Muscle of leg (tissue), 11 donors: ENCODE measurements around the gene PPP1R36. TPM values are rescaled to one million over a fixed set of nuclear protein-coding genes. Genes with fewer than 3 reads are reported as not detected.

Experiments used
- DNase-seq: peaks from one replicate; pipeline ENCODE4 v3.0.0; 2013
- H3K27ac ChIP-seq: one replicate; pipeline ENCODE4 v1.5.1; 2013; ENCODE audit warnings: mild to moderate bottlenecking, low read length, control low read depth
- H3K27me3 ChIP-seq: one replicate; pipeline ENCODE4 v1.6.1; 2013; ENCODE audit warnings: low read length; ENCODE audit not compliant: control insufficient read depth, insufficient read depth
- H3K36me3 ChIP-seq: one replicate; pipeline ENCODE4 v1.6.1; 2013; ENCODE audit warnings: low read length; ENCODE audit not compliant: control insufficient read depth, insufficient read depth
- H3K4me1 ChIP-seq: one replicate; pipeline ENCODE4 v1.6.1; 2013; ENCODE audit warnings: low read length; ENCODE audit not compliant: control insufficient read depth, insufficient read depth
- H3K4me3 ChIP-seq: one replicate; pipeline ENCODE4 v1.5.1; 2013; ENCODE audit warnings: low read length, control low read depth
- H3K9me3 ChIP-seq: replicated peaks from 2 replicates; pipeline ENCODE4 v1.6.1; 2013; ENCODE audit warnings: low read depth, low read length; ENCODE audit not compliant: control insufficient read depth
- WGBS: methylation state at CpG from one replicate; pipeline ENCODE4 v1.1.5; 2013; ENCODE audit warnings: missing lambda C conversion rate; ENCODE audit not compliant: insufficient coverage; 5-methylcytosine and 5-hydroxymethylcytosine counted together
- polyA plus RNA-seq, 8 donors: library from polyadenylated mRNA; unstranded; fragments of 120-200 nt; gene quantifications; one replicate each; pipeline versions ENCODE4 v1.2.1 to v1.2.3, GENCODE V29; 2013; ENCODE audit warnings: inconsistent platforms in 1 of 8, low replicate concordance in 1 of 8; ENCODE audit not compliant: insufficient read length in 8 of 8, insufficient read depth in 1 of 8
- total RNA-seq: library from RNA; stranded (reverse); fragments of 120-200 nt; gene quantifications from one replicate; pipeline ENCODE4 v1.2.4, GENCODE V29; 2013

PPP1R36 gene
- total and polyA plus RNA-seq, 9 donors, result 0.29 to 0.83 (median 0.45) TPM

- H3K4me1 ChIP-seq, result peaks cover 2% of the 10 kb centered on the region
- H3K27me3 ChIP-seq, result no peaks in the 10 kb centered on the region
- no peaks in the 10 kb centered on the region for H3K36me3 ChIP-seq
- DNase-seq, result no peak
- 0% methylated on average over 1 of the region's 5 CpGs for WGBS
- no peak overlapping the region for H3K4me3 ChIP-seq
- H3K9me3 ChIP-seq, result no peaks in the 10 kb centered on the region
- H3K27ac ChIP-seq, result no peak overlapping the region
These were observed 32.1 kb downstream of the PPP1R36 start for GRCh38 chr14:64581817-64582216.

GRCh38 chr14:64584190-64584589, 34.4 kb downstream of the PPP1R36 start:
- H3K27ac ChIP-seq, result no peak overlapping the region
- H3K4me3 ChIP-seq, result no peak overlapping the region

GRCh38 chr14:64591809-64592208, 42.0 kb downstream of the PPP1R36 start:
- no peaks in the 10 kb centered on the region for H3K4me1 ChIP-seq
- no peaks in the 10 kb centered on the region for H3K9me3 ChIP-seq
- no peaks in the 10 kb centered on the region for H3K36me3 ChIP-seq
- WGBS, result 70% methylated on average over 2 of the region's 3 CpGs
- no peak overlapping the region for H3K27ac ChIP-seq
- no peaks in the 10 kb centered on the region for H3K27me3 ChIP-seq
- no peak overlapping the region for H3K4me3 ChIP-seq
- DNase-seq, result no peak

More at GRCh38 chr14:64584190-64584589, 34.4 kb downstream of the PPP1R36 start:
- no CpG with 5 or more reads among the region's 1 CpG for WGBS
- DNase-seq, result peak; percentile 54
- Histone ChIP-seq H3K27me3 (no peaks in the 10 kb centered on the region), H3K4me1 (peaks cover 2% of the 10 kb centered on the region), H3K9me3 (no peaks in the 10 kb centered on the region), H3K36me3 (no peaks in the 10 kb centered on the region)

- Histone ChIP-seq H3K27ac (no peak overlapping the region), H3K4me3 (no peak overlapping the region), H3K36me3 (no peaks in the 10 kb centered on the region), H3K9me3 (no peaks in the 10 kb centered on the region), H3K27me3 (no peaks in the 10 kb centered on the region), H3K4me1 (no peaks in the 10 kb centered on the region)
- DNase-seq, result no peak
- 90% methylated on average over 1 of the region's 2 CpGs for WGBS
These were observed 44.7 kb downstream of the PPP1R36 start for GRCh38 chr14:64594438-64594837.

- H3K27me3 ChIP-seq, result peaks cover 5% of the 10 kb centered on the region
- WGBS, result 29% methylated on average over 2 of the region's 4 CpGs
- no peak overlapping the region for H3K4me3 ChIP-seq
- no peaks in the 10 kb centered on the region for H3K36me3 ChIP-seq
- DNase-seq, result no peak
- H3K9me3 ChIP-seq, result no peaks in the 10 kb centered on the region
- no peak overlapping the region for H3K27ac ChIP-seq
- H3K4me1 ChIP-seq, result no peaks in the 10 kb centered on the region
These were observed 48.6 kb downstream of the PPP1R36 start for GRCh38 chr14:64598404-64598803.

GRCh38 chr14:64601571-64601970, 51.8 kb downstream of the PPP1R36 start:
- no peak overlapping the region for H3K27ac ChIP-seq
- no peaks in the 10 kb centered on the region for H3K36me3 ChIP-seq
- H3K4me3 ChIP-seq, result no peak overlapping the region
- no peaks in the 10 kb centered on the region for H3K4me1 ChIP-seq
- no peak for DNase-seq
- 26% methylated on average over 37 of the region's 38 CpGs for WGBS
- H3K27me3 ChIP-seq, result peaks cover 5% of the 10 kb centered on the region
- no peaks in the 10 kb centered on the region for H3K9me3 ChIP-seq

- no peak overlapping the region for H3K4me3 ChIP-seq
- no CpG with 5 or more reads among the region's 2 CpGs for WGBS
- H3K27me3 ChIP-seq, result peaks cover 5% of the 10 kb centered on the region
- DNase-seq, result no peak
- no peaks in the 10 kb centered on the region for H3K4me1 ChIP-seq
- H3K36me3 ChIP-seq, result no peaks in the 10 kb centered on the region
- no peak overlapping the region for H3K27ac ChIP-seq
- no peaks in the 10 kb centered on the region for H3K9me3 ChIP-seq
These were observed 53.1 kb downstream of the PPP1R36 start for GRCh38 chr14:64602826-64603225.

GRCh38 chr14:64604001-64604400, 54.2 kb downstream of the PPP1R36 start:
- Histone ChIP-seq H3K36me3 (no peaks in the 10 kb centered on the region), H3K27ac (no peak overlapping the region), H3K4me1 (no peaks in the 10 kb centered on the region), H3K9me3 (no peaks in the 10 kb centered on the region), H3K4me3 (no peak overlapping the region), H3K27me3 (peaks cover 5% of the 10 kb centered on the region)
- DNase-seq, result no peak
- WGBS, result no CpG with 5 or more reads among the region's 1 CpG

- no peak overlapping the region for H3K27ac ChIP-seq
- H3K27me3 ChIP-seq, result peaks cover 5% of the 10 kb centered on the region
- H3K36me3 ChIP-seq, result no peaks in the 10 kb centered on the region
- H3K4me1 ChIP-seq, result no peaks in the 10 kb centered on the region
- DNase-seq, result no peak
- H3K4me3 ChIP-seq, result no peak overlapping the region
- WGBS, result 20% methylated on average over 2 of the region's 6 CpGs
- no peaks in the 10 kb centered on the region for H3K9me3 ChIP-seq
These were observed 55.1 kb downstream of the PPP1R36 start for GRCh38 chr14:64604881-64605280.

- DNase-seq, result no peak
- H3K9me3 ChIP-seq, result no peaks in the 10 kb centered on the region
- no peak overlapping the region for H3K4me3 ChIP-seq
- no peaks in the 10 kb centered on the region for H3K4me1 ChIP-seq
- peaks cover 5% of the 10 kb centered on the region for H3K27me3 ChIP-seq
- H3K27ac ChIP-seq, result no peak overlapping the region
- H3K36me3 ChIP-seq, result no peaks in the 10 kb centered on the region
- 86% methylated on average over 7 of the region's 9 CpGs for WGBS
These were observed 56.3 kb downstream of the PPP1R36 start for GRCh38 chr14:64605926-64606685.
